ENCODE results near the gene SRCAP.

Gene SRCAP

DNA sequence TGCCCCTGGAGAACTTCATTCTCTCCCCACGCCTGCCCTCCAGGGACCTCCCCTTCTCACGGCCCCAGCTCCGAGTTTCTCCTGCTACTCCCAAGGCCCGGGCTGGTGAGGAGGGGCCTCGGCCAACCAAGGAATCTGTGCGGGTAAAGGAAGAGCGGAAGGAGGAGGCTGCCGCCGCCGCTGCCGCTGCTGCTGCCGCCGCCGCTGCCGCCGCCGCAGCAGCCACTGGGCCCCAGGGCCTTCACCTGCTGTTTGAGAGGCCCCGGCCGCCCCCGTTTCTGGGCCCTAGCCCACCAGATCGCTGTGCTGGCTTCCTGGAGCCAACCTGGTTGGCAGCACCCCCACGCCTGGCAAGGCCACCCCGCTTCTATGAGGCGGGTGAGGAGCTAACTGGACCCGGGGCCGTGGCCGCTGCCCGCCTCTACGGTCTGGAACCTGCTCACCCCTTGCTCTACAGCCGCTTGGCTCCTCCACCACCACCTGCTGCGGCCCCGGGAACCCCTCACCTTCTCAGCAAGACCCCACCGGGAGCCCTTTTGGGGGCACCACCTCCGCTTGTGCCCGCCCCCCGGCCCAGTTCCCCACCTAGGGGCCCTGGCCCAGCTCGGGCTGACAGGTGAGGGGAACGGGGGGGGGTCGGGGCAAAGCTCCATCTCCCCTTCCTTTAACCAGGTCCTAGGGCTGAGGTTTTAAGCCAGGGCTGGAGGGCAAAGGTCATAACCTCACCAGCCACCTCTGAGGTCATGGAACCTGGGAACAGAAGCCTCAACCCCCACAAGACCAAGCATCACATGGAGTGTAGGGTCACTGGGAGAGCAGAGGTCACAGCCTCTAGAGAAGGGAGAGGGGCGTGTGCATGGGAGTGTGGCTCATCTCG is 29.7 kb upstream of the SRCAP start:
- no peak for TF ChIP-seq GATA3 (IDR thresholded peaks at IDR 0.05; ENCODE audit: low read depth, low read length)

- TF ChIP-seq GATA2 (IDR thresholded peaks at IDR 0.05; ENCODE audit: low read depth, low read length) (no peak), GATA3 (IDR thresholded peaks at IDR 0.05; ENCODE audit: low read depth, low read length) (no peak)
Observed at GRCh38 chr16:30669903-30670824, 28.8 kb upstream of the SRCAP start.

- TF ChIP-seq GATA2 (IDR thresholded peaks at IDR 0.05; ENCODE audit: low read depth, low read length), result no peak
- no peak for TF ChIP-seq GATA3 (IDR thresholded peaks at IDR 0.05; ENCODE audit: low read depth, low read length)
Observed at GRCh38 chr16:30675143-30675542, 23.8 kb upstream of the SRCAP start.

DNA sequence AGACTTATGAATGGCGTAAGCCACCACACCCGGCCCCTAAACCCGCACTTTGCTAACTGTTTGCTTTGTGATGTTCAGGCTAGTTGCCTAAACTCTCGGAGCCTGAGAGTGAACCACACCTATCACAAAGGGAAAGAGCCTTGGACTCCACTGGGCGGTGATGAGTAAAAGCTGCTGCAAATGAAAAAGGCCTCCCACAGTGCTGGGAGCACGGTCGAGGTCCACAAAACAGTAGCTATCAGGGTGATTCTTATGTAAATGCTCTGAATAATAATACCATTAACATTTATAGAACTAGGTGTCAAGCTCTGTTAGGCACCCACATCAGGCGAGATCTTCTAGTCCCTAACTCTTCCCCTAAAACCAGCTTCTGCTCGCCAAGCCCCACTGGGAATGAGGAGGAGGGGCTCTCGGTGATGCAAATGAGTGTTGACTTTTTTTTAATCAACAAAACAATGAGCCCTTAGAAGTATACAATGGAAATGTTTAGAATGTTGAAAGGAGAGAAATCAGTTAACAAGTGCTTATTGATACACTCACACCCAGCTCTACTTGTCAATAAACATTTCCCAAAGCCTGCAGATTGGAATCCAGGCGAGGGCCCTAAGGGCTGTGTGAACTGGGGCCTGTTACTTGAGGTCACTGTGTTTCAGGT is 20.9 kb upstream of the SRCAP start:
- TF ChIP-seq GATA2 (IDR thresholded peaks at IDR 0.05; ENCODE audit: low read depth, low read length) (no peak), GATA3 (IDR thresholded peaks at IDR 0.05; ENCODE audit: low read depth, low read length) (no peak)

GRCh38 chr16:30678586-30678970 is 20.4 kb upstream of the SRCAP start:
- TF ChIP-seq GATA3 (IDR thresholded peaks at IDR 0.05; ENCODE audit: low read depth, low read length) (no peak), GATA2 (IDR thresholded peaks at IDR 0.05; ENCODE audit: low read depth, low read length) (no peak)

- TF ChIP-seq GATA2 (IDR thresholded peaks at IDR 0.05; ENCODE audit: low read depth, low read length), result no peak
- no peak for TF ChIP-seq GATA3 (IDR thresholded peaks at IDR 0.05; ENCODE audit: low read depth, low read length)
Observed at GRCh38 chr16:30680326-30680725, 18.6 kb upstream of the SRCAP start.

- TF ChIP-seq GATA3 (IDR thresholded peaks at IDR 0.05; ENCODE audit: low read depth, low read length) (no peak), GATA2 (IDR thresholded peaks at IDR 0.05; ENCODE audit: low read depth, low read length) (no peak)
Observed at GRCh38 chr16:30688701-30689100, 10.3 kb upstream of the SRCAP start.

DNA sequence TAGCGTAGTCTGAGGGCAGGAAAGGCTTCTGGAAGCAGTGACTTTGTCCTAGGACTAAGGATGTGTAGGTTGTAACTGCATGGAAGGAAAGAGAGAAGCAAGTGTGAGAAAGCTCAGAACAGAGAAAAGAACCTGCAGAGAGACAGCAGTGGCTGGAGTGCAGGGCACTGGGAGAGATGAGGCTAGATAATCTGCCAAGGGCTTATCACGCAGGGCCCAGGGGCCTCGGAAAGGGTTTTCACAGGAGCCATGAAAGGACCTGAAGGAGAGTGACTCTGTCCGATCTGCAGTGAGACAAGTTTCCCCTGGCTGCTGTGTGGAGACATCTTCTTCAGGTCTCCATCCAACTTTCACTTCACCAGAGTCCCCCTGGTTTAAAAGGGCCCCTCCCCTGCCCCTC is 7.1 kb upstream of the SRCAP start:
- TF ChIP-seq GATA3 (IDR thresholded peaks at IDR 0.05; ENCODE audit: low read depth, low read length) (no peak), GATA2 (IDR thresholded peaks at IDR 0.05; ENCODE audit: low read depth, low read length) (no peak)

- TF ChIP-seq GATA3 (IDR thresholded peaks at IDR 0.05; ENCODE audit: low read depth, low read length) (no peak), GATA2 (IDR thresholded peaks at IDR 0.05; ENCODE audit: low read depth, low read length) (no peak)
Observed at GRCh38 chr16:30692396-30693064, 6.4 kb upstream of the SRCAP start.

DNA sequence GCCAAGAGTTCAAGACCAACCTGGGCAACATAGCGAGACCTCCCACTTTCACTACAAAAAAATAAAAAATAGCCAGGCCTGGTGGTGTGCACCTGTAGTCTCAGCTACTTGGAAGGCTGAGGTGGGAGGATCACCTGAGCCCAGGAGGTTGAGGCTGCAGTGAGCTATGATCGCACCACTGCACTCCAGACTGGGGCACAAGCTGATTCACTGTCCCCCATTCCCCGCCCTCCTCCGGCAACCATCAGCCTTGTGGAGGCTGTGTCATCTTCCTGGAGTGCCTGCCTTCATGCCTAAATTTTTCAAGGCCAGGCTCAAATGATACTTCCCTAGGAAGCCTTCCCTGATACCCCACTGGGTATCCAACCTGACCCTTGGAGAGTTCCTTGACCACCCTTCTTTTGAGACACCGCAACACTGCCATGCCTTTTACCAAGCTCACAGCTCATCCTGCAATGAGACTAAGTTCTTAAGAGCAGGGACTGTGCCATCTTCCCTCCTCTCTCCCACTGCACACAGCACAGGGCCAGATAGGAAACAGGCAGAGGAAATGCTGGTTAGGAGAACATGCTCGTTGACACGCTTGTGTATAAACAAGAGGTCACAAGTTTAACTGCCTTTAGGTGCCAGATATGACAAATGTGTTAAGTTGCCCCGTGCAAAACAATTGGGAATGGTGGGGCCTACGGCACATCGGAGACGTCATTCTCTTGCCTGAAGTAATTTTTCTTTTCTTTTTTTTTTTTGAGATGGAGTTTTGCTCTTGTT is 3.9 kb upstream of the SRCAP start:
- TF ChIP-seq GATA2 (IDR thresholded peaks at IDR 0.05; ENCODE audit: low read depth, low read length), result no peak
- no peak for TF ChIP-seq GATA3 (IDR thresholded peaks at IDR 0.05; ENCODE audit: low read depth, low read length)

GRCh38 chr16:30697264-30698138 is 1.5 kb upstream of the SRCAP start:
- TF ChIP-seq GATA3 (IDR thresholded peaks at IDR 0.05; ENCODE audit: low read depth, low read length) (no peak), GATA2 (IDR thresholded peaks at IDR 0.05; ENCODE audit: low read depth, low read length) (no peak)

DNA sequence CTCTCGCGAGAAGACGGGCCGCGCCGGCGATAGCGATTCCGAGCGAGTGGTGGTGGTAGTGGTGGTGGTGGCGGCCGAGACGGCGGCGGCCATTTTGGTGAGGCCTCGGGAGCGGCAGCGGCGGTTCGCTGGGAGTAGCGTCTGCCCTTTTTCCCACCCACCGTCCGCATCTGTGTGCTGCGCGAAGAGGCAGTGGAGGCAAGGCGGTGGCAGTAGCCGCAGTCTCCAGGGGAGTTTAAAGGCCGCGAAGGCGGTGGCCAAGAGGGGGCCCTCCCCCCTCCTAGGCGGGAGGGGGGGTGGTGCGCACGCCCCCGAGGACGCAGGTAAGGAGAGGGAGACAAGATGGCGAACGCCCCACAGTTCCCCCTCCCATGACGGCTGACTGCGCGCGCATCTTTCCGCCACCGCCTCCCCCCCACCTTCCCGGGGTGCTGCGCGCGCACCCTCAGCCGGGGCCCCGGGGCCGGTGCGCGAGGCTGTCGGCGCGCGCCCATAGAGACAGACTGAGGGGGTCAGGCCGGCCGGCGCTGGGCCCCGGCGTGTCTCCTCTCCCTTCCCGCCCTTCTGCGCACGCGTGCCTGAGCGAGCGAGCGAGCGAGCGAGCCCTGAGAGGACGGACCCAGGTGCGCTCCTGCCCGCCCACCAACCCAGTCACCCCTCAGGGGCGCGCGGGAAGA is 694 bp upstream of the SRCAP start:
- no peak for TF ChIP-seq GATA3 (IDR thresholded peaks at IDR 0.05; ENCODE audit: low read depth, low read length)
- TF ChIP-seq GATA2 (IDR thresholded peaks at IDR 0.05; ENCODE audit: low read depth, low read length), result no peak

All from SH-SY5Y (cell line).